Gastroesophageal sphincter (tissue), 4 donors: Measurements from ENCODE around the gene PHLDB1. TPM values are rescaled to one million over a fixed set of nuclear protein-coding genes. Genes with fewer than 3 reads are reported as not detected.
A peak's percentile ranks its signal among the peaks of the same experiment; 100 is the strongest.

Experiments
- ATAC-seq: fragments of 150-250 bp; one replicate; pipeline ENCODE4 v1.9.1; 2016; ENCODE audit warnings: mild to moderate bottlenecking, moderate library complexity
- H3K27ac ChIP-seq, 4 donors: fragments of 200-600 bp; sonication (generic) in 3 of 4; 1 replicate in 3 of 4; 2 replicates in 1 of 4; pipeline ENCODE4 v1.5.1; 2016 to 2019
- H3K27me3 ChIP-seq: fragments of 200-600 bp; sonication (generic); one replicate; pipeline ENCODE4 v1.5.1; 2019
- H3K36me3 ChIP-seq, 2 donors: fragments of 200-600 bp; sonication (generic); one replicate each; pipeline ENCODE4 v1.5.1; 2019; ENCODE audit warnings: control low read depth in 1 of 2
- H3K4me1 ChIP-seq, 3 donors: fragments of 200-600 bp; sonication (generic); 1 replicate in 2 of 3; 2 replicates in 1 of 3; pipeline ENCODE4 v1.5.1; 2016 to 2019; ENCODE audit warnings: control low read depth in 2 of 3
- H3K4me3 ChIP-seq, 2 donors: fragments of 200-600 bp; sonication (generic); one replicate each; pipeline ENCODE4 v1.5.1; 2019; ENCODE audit warnings: mild to moderate bottlenecking in 1 of 2, moderate library complexity in 1 of 2
- H3K9me3 ChIP-seq, 3 donors: fragments of 200-600 bp; sonication (generic); one replicate each; pipeline ENCODE4 v1.5.1; 2017 to 2019; ENCODE audit warnings: control low read depth in 2 of 3
- EP300 ChIP-seq: sonication (generic); formaldehyde crosslinking; IDR thresholded peaks from one replicate; pipeline ENCODE4 v1.6.1; 2017; ENCODE audit warnings: antibody characterized with exemption, mild to moderate bottlenecking
- POLR2A ChIP-seq, 2 donors: fragments of 450-650 bp; IDR thresholded peaks; one replicate each; pipeline ENCODE4 v1.6.1; 2017; ENCODE audit warnings: antibody characterized with exemption in 2 of 2, mild to moderate bottlenecking in 2 of 2, moderate library complexity in 1 of 2
- POLR2AphosphoS5 ChIP-seq: sonication (generic); formaldehyde crosslinking; IDR thresholded peaks from one replicate; pipeline ENCODE4 v1.6.1; 2017; ENCODE audit warnings: antibody characterized with exemption
- WGBS, 2 donors: methylation state at CpG; one replicate each; pipeline ENCODE4 v1.1.5; 2018; ENCODE audit warnings: low coverage in 1 of 2; 5-methylcytosine and 5-hydroxymethylcytosine counted together
- total RNA-seq, 4 donors: library from RNA; depleted of rRNA; stranded (reverse); fragments of >200 nt; gene quantifications; one replicate each; pipeline ENCODE4 v1.1.0, GENCODE V29; 2016
- TF ChIP-seq, protein P1 (sequence below), 4 experiments: fragments of 200-600 bp in 2 of 4; fragments of 450-650 bp in 2 of 4; sonication (generic) in 1 of 4; IDR thresholded peaks; one replicate each; pipeline ENCODE4 v1.5.1; 2017 to 2019; ENCODE audit warnings: antibody characterized with exemption in 4 of 4, mild to moderate bottlenecking in 2 of 4, moderate library complexity in 2 of 4

Gene PHLDB1
- total RNA-seq, 4 donors from 2014 or later: 45.8 to 144 (median 101) TPM

DNA sequence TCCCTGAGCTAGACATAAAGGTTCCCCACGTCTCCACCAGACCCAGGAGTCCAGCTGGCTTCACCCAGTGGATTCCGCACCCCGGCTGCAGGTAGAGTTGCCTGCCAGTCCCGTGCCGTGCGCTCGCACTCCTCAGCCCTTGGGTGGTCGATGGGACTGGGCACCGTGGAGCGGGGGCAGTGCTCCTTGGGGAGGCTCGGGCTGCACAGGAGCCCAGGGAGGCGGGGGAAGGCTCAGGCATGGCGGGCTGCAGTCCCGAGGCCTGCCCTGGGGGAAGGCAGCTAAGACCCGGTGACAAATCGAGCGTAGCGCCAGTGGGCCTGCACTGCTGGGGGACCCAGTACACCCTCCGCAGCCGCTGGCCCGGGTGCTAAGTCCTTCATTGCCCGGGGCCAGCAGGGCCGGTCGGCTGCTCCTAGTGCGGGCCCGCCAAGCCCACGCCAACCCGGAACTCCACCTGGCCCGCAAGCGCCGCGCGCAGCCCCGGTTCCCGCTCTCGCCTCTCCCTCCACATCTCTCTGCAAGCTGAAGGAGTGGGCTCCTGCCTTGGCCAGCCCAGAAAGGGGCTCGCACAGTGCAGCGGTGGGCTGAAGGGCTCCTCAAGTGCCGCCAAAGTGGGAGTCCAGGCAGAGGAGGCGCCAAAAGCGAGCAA lies 81.6 kb downstream of the PHLDB1 start:
- no peaks in the 10 kb centered on the region for H3K9me3 ChIP-seq
- TF ChIP-seq POLR2AphosphoS5 (no peak), EP300 (no peak), POLR2A (IDR thresholded peaks at IDR 0.05) (no peak)
- peaks cover 0 to 19% (median 5%) of the 10 kb centered on the region in 3 donors for H3K4me1 ChIP-seq
- peak overlapping the region in 3 of 4 donors; percentile 44 to 85 (median 74) for H3K27ac ChIP-seq
- H3K27me3 ChIP-seq: no peaks in the 10 kb centered on the region
- H3K4me3 ChIP-seq: peak overlapping the region in 1 of 2 donors; percentile 51
- ATAC-seq: no peak
- no peaks in the 10 kb centered on the region for H3K36me3 ChIP-seq
- no CpG with 5 or more reads among the region's 41 CpGs for WGBS, 2 donors

DNA sequence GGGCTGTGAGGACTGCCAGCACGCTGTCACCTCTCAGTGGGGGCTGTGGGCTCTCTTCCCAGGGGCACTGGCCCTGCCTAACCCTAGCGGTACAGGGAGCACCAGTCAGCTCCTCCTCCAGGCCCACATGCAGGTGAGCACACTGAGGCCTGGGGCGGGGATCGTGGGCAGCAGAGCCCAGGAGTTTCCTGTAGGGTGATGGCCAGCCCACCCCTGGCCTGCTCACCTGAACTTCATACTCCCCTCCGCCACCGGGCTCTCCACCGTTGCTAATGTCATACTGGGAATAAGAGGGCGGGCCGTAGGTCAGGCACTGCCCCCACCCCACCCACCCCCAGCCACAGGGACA lies 82.1 kb downstream of the PHLDB1 start:
- Histone ChIP-seq H3K4me1 (peaks cover 0 to 19% (median 5%) of the 10 kb centered on the region in 3 donors), H3K4me3 (peak overlapping the region in 1 of 2 donors; percentile 51), H3K27ac (peak overlapping the region in 3 of 4 donors; percentile 44 to 85 (median 74)), H3K9me3 (no peaks in the 10 kb centered on the region), H3K36me3 (no peaks in the 10 kb centered on the region), H3K27me3 (no peaks in the 10 kb centered on the region)
- ATAC-seq: no peak
- no CpG with 5 or more reads among the region's 9 CpGs for WGBS, 2 donors
- TF ChIP-seq EP300: no peak
- no peak for TF ChIP-seq POLR2AphosphoS5
- TF ChIP-seq, protein P1, sequence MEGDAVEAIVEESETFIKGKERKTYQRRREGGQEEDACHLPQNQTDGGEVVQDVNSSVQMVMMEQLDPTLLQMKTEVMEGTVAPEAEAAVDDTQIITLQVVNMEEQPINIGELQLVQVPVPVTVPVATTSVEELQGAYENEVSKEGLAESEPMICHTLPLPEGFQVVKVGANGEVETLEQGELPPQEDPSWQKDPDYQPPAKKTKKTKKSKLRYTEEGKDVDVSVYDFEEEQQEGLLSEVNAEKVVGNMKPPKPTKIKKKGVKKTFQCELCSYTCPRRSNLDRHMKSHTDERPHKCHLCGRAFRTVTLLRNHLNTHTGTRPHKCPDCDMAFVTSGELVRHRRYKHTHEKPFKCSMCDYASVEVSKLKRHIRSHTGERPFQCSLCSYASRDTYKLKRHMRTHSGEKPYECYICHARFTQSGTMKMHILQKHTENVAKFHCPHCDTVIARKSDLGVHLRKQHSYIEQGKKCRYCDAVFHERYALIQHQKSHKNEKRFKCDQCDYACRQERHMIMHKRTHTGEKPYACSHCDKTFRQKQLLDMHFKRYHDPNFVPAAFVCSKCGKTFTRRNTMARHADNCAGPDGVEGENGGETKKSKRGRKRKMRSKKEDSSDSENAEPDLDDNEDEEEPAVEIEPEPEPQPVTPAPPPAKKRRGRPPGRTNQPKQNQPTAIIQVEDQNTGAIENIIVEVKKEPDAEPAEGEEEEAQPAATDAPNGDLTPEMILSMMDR (IDR thresholded peaks at IDR 0.05): no peak
- no peak for TF ChIP-seq POLR2A (IDR thresholded peaks at IDR 0.05)

DNA sequence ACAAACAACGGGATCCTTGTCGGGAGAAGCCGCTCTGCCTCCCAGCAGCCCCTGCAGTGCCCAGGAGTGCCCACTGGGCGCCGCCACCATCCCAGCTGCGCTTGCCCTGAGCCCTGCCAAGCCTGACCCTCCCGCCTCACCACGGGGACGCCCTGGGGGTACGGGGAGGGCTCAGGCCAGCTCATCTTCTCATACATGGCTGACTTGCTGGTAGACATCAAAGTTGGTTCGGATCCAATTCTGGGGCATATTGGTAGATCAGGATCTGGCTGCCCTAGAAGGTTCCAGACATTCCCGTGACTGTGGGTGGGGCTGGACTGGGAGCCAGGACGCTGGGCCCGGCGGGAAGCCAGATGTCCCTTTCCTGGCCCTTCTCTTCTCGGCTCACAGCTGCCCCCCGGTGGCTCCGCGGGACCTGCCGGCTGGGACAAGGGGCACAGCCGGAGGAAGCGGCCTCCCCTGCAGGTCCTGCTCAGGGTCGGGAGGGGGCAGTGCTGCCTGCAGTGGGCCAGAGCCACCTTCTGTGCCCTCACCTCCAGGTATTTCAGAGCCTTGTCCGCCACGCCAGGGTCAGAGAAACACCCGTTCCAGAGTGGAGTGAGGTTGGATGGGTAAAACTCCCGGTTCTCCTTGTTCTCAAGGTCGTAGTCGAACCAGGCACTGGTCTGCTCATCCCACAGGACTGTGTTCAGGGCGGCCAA lies 82.6 kb downstream of the PHLDB1 start:
- Histone ChIP-seq H3K4me1 (peaks cover 0 to 19% (median 5%) of the 10 kb centered on the region in 3 donors), H3K9me3 (no peaks in the 10 kb centered on the region), H3K4me3 (peak overlapping the region; percentile 20 to 51), H3K27ac (peak overlapping the region in 3 of 4 donors; percentile 44 to 85 (median 74)), H3K36me3 (no peaks in the 10 kb centered on the region), H3K27me3 (no peaks in the 10 kb centered on the region)
- ATAC-seq: peak; percentile 95
- TF ChIP-seq, protein P1 (IDR thresholded peaks at IDR 0.05): peak; percentile 66 to 89 (median 78)
- TF ChIP-seq POLR2AphosphoS5 (peak; percentile 6), EP300 (no peak)
- no CpG with 5 or more reads among the region's 30 CpGs for WGBS, 2 donors

DNA sequence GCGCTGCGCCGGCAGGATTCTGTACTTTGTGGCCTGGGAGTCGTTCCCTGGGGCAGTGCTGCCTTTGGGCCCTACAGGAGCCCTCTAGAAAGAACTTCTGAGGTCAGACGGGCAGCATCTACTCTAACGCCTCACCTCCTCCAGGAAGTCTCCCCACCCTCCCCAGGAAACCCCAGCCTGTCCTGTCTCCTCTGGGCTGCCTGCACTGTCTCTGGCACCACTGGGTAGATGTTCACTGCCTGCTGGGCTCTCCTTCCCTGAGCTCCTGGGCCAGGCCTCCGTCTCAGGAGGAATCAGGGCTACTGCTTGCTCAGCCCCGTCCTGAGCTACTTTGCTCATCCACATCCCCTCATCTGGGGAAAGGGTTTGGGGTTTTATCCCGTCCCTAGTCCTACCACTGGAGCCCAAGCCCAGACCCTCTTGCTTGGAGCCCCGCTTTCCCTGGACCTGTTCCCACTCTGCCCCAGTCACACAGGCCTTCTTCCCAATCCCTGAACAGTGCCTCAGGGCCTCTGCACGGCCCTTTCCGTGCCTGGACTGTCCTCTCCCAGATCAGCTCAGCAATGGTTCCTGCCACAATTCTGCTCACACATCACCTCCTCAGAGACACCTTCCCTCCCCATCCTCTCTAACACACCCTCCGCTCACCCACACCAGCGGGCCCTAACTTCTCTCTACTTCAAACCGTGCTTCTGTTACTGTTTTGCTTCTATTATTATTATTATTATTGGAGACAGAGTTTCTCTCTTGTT lies 83.3 kb downstream of the PHLDB1 start:
- Histone ChIP-seq H3K4me1 (peaks cover 0 to 19% (median 5%) of the 10 kb centered on the region in 3 donors), H3K4me3 (peak overlapping the region in 1 of 2 donors; percentile 51), H3K9me3 (no peaks in the 10 kb centered on the region), H3K36me3 (no peaks in the 10 kb centered on the region), H3K27me3 (no peaks in the 10 kb centered on the region), H3K27ac (peak overlapping the region in 3 of 4 donors; percentile 44 to 85 (median 74))
- TF ChIP-seq POLR2A (IDR thresholded peaks at IDR 0.05): no peak
- TF ChIP-seq, protein P1 (IDR thresholded peaks at IDR 0.05): no peak
- TF ChIP-seq POLR2AphosphoS5: no peak
- no peak for TF ChIP-seq EP300
- ATAC-seq: no peak
- WGBS, 2 donors: 94 to 96% methylated on average over 6 to 7 of the region's 15 CpGs
